Prostate gland (tissue), 2 donors: Measurements from ENCODE around the gene MAP4. TPM values are rescaled to one million over a fixed set of nuclear protein-coding genes. Genes with fewer than 3 reads are reported as not detected.

Experiments
- DNase-seq: peaks from one replicate; pipeline ENCODE4 v3.0.0-alpha.2; 2019; ENCODE audit warnings: low spot score
- H3K27ac ChIP-seq, 2 donors: fragments of 200-600 bp; sonication (generic); 2 replicates each; pipeline ENCODE4 v1.5.1; 2017 to 2019
- H3K27me3 ChIP-seq: fragments of 200-600 bp; sonication (generic); replicated peaks from 2 replicates; pipeline ENCODE4 v1.5.1; 2019; ENCODE audit not compliant: insufficient read depth
- H3K36me3 ChIP-seq, 2 donors: fragments of 200-600 bp; sonication (generic); 1 replicate in 1 of 2; 2 replicates in 1 of 2; pipeline versions ENCODE4 v1.5.1 to v1.8.1; 2017 to 2019
- H3K4me1 ChIP-seq: fragments of 200-600 bp; sonication (generic); replicated peaks from 2 replicates; pipeline ENCODE4 v1.5.1; 2019
- H3K4me3 ChIP-seq, 2 donors: fragments of 200-600 bp; sonication (generic); 2 replicates each; pipeline ENCODE4 v1.5.1; 2017 to 2019
- H3K9me3 ChIP-seq: fragments of 200-600 bp; sonication (generic); 2 replicates; pipeline ENCODE4 v1.5.1; 2017
- CTCF ChIP-seq, 4 experiments: fragments of 200-600 bp in 2 of 4; fragments of 450-650 bp in 2 of 4; sonication (generic) in 2 of 4; IDR thresholded peaks; 1 replicate in 3 of 4; 2 replicates in 1 of 4; pipeline ENCODE4 v1.5.1; 2016 to 2019; ENCODE audit warnings: antibody characterized with exemption in 4 of 4, mild to moderate bottlenecking in 2 of 4, moderate library complexity in 2 of 4
- POLR2A ChIP-seq: fragments of 450-650 bp; IDR thresholded peaks from one replicate; pipeline ENCODE4 v1.6.1; 2016; ENCODE audit warnings: antibody characterized with exemption, mild to moderate bottlenecking
- POLR2AphosphoS5 ChIP-seq: sonication (generic); formaldehyde crosslinking; IDR thresholded peaks from one replicate; pipeline ENCODE4 v1.6.1; 2017; ENCODE audit warnings: antibody characterized with exemption
- WGBS: methylation state at CpG from one replicate; pipeline ENCODE4 v1.1.5; 2018; 5-methylcytosine and 5-hydroxymethylcytosine counted together
- intact Hi-C: fragments of 100-400 bp; cut with DNase I; formaldehyde crosslinking; loops from one replicate; pipeline ENCODE4 v1.14.2; 2022
- total RNA-seq, 2 donors: library from RNA; depleted of rRNA; stranded (reverse); fragments of >200 nt; gene quantifications; one replicate each; pipeline ENCODE4 v1.1.0, GENCODE V29; 2016

The MAP4 gene
- total RNA-seq, 2 donors from 2014 or later, result 74.3 to 230 TPM

GRCh38 chr3:48058091-48058490, 41.9 kb upstream of the MAP4 start:
- no peak for DNase-seq
- Histone ChIP-seq H3K27me3 (no peaks in the 10 kb centered on the region), H3K36me3 (no peaks in the 10 kb centered on the region), H3K9me3 (no peaks in the 10 kb centered on the region), H3K4me3 (no peak overlapping the region), H3K27ac (no peak overlapping the region), H3K4me1 (no peaks in the 10 kb centered on the region)
- no peak for TF ChIP-seq POLR2A
- no peak for TF ChIP-seq POLR2AphosphoS5
- no peak for TF ChIP-seq CTCF (IDR thresholded peaks at IDR 0.05)
- 78% methylated on average over 6 of the region's 6 CpGs for whole genome bisulfite sequencing
- intact Hi-C loops, result no loop called here

- WGBS, result 60% methylated on average over 2 of the region's 2 CpGs
- Histone ChIP-seq H3K36me3 (no peaks in the 10 kb centered on the region), H3K4me3 (no peak overlapping the region), H3K27ac (no peak overlapping the region), H3K27me3 (no peaks in the 10 kb centered on the region), H3K4me1 (no peaks in the 10 kb centered on the region), H3K9me3 (no peaks in the 10 kb centered on the region)
- no peak for DNase-seq
- TF ChIP-seq POLR2A (no peak), CTCF (IDR thresholded peaks at IDR 0.05) (no peak), POLR2AphosphoS5 (no peak)
- intact Hi-C loops, result no loop called here
These were observed 41.3 kb upstream of the MAP4 start for GRCh38 chr3:48057521-48057920.

DNA sequence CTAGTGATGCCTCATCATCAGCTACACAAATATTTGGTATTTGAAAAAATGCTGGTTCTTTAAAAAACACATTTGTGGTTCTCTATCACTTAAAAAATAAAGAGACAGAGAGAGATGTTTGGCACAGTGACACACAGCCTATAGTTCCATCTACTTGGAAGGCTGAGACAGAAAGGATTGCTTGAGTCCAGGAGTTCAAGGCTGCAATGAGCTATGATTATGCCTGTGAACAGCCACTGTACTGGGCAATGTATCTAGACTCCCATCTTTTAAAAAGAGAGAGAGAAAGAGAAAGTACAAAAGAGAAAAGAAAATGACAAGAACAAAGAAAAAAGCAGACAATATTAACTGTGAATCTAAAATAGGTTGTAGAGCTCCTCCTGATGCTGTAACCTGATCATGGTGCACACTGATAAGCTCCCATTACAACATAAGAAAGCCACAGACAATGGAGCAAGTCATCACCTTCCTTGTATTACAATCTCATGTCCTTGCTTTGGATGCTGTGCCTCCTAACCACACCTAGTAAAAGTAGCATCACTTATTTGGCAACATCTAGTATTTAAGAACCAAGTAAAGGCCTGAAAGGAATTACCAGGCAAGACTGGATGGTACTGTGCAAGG, 31.7 kb upstream of the MAP4 start:
- H3K27me3 ChIP-seq, result no peaks in the 10 kb centered on the region

GRCh38 chr3:48042071-48042760, 26.0 kb upstream of the MAP4 start:
- no peak overlapping the region for H3K4me3 ChIP-seq
- WGBS, result 88% methylated on average over 3 of the region's 3 CpGs
- no peaks in the 10 kb centered on the region for H3K27me3 ChIP-seq
- intact Hi-C loops, result no loop called here
- H3K4me1 ChIP-seq, result peaks cover 5% of the 10 kb centered on the region
- TF ChIP-seq CTCF (IDR thresholded peaks at IDR 0.05), result no peak
- no peaks in the 10 kb centered on the region for H3K36me3 ChIP-seq
- no peaks in the 10 kb centered on the region for H3K9me3 ChIP-seq
- H3K27ac ChIP-seq, result no peak overlapping the region
- DNase-seq, result no peak

More for the DNA sequence above, 31.7 kb upstream of the MAP4 start:
- TF ChIP-seq CTCF (IDR thresholded peaks at IDR 0.05) (no peak), POLR2A (no peak), POLR2AphosphoS5 (no peak)
- Histone ChIP-seq H3K4me3 (no peak overlapping the region), H3K27ac (no peak overlapping the region), H3K9me3 (no peaks in the 10 kb centered on the region), H3K36me3 (no peaks in the 10 kb centered on the region), H3K4me1 (no peaks in the 10 kb centered on the region)
- intact Hi-C loops, result no loop called here
- no peak for DNase-seq
